Type B pancreatic cell (in vitro differentiated cells): ENCODE measurements around the gene PFKP. TPM values are rescaled to one million over a fixed set of nuclear protein-coding genes. Genes with fewer than 3 reads are reported as not detected.
A peak's percentile ranks its signal among the peaks of the same experiment; 100 is the strongest.

Experiments
- DNase-seq: peaks from one replicate; pipeline ENCODE4 v3.0.0; 2021; ENCODE audit warnings: mixed read lengths; ENCODE audit not compliant: unreplicated experiment; ENCODE audit errors: extremely low spot score
- H3K27ac Mint-ChIP-seq: 2 replicates; pipeline ENCODE4 v1.8.0; 2021; ENCODE audit warnings: mild to moderate bottlenecking, mixed read lengths
- H3K27me3 Mint-ChIP-seq: 2 replicates; pipeline ENCODE4 v1.8.0; 2021; ENCODE audit warnings: mixed read lengths
- H3K36me3 Mint-ChIP-seq: 2 replicates; pipeline ENCODE4 v1.8.0; 2021; ENCODE audit warnings: mixed read lengths
- H3K4me1 Mint-ChIP-seq: one replicate; pipeline ENCODE4 v1.8.0; 2021; ENCODE audit warnings: mixed read lengths; ENCODE audit not compliant: unreplicated experiment
- H3K4me3 Mint-ChIP-seq: 2 replicates; pipeline ENCODE4 v1.8.0; 2021; ENCODE audit warnings: mild to moderate bottlenecking, mixed read lengths
- H3K9me3 Mint-ChIP-seq: 2 replicates; pipeline ENCODE4 v1.8.0; 2021; ENCODE audit warnings: mixed read lengths
- CTCF ChIP-seq: fragments of 200-600 bp; sonication (generic); conservative IDR thresholded peaks from 2 replicates; pipeline ENCODE4 v1.5.0; 2021; ENCODE audit warnings: antibody characterized with exemption, mild to moderate bottlenecking
- total RNA-seq: library from RNA; stranded (reverse); gene quantifications from 2 replicates; pipeline ENCODE4 v1.2.1, GENCODE V29; 2021; ENCODE audit warnings: low replicate concordance

Gene PFKP
- total RNA-seq, 1 donor from 2014 or later, result 48.8 TPM

DNA sequence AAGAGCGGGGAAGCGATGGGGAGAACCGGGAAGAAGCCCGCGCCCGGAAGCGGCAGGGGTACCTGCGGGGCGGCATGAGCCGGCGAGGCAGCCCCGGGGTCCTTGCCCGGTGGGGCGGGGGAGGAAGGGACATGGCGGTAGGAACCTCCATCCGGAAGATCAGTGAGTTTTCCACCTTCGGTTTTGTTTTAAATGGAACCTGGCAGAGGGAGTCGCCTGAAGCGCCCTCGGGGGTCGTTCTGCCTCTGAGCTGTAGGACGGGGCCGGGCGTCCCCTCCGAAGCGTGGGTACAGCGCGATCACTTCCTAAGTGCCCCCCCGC lies 471 bp downstream of the PFKP start:
- DNase-seq, result no peak
- no peak overlapping the region for H3K27ac Mint-ChIP-seq
- H3K4me3 Mint-ChIP-seq, result peak overlapping the region; percentile 91
- H3K27me3 Mint-ChIP-seq, result peaks cover 27% of the 10 kb centered on the region
- H3K9me3 Mint-ChIP-seq, result no peaks in the 10 kb centered on the region
- peaks cover 5% of the 10 kb centered on the region for H3K4me1 Mint-ChIP-seq
- no peak for TF ChIP-seq CTCF
- H3K36me3 Mint-ChIP-seq, result peaks cover 5% of the 10 kb centered on the region

DNA sequence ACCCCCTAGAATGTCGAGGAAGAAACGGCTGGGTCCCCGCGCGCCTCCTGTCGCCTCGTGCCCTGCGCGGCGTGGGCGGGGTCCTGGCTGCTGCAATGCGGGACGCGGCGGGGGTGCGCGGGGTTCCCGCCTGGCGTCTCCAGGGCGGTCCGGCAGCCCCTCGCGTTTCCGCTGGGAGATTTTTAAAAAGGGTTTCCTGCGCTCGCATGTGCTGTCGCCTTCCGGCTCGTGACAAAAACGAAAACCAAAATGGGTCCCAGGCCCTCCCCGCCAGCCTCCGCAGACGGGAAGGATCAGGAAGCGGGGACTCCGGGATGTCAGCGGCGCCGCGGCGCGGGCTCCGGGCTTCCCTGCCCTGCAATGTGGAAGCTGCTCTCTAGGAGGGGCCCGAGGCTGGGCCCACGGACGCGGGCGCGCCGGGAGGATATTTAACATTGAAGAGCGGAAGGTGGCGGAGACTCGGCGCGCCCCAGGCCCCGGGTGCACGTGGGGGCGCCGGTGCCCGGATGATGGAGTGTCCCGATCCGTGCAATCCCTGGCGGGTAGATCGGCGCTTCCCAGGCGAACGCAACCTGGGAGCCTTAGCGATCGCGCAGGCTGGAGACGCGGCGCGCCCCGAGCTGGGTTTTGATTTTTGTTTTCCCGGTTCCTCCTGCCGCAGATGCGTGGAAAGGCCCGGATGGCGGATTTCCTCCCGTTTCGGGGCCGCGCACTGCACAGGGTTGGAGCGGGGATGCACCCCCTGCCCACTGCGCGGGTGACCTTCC lies 1.0 kb downstream of the PFKP start:
- no peak for DNase-seq
- Mint-ChIP-seq H3K27me3 (peaks cover 27% of the 10 kb centered on the region), H3K9me3 (no peaks in the 10 kb centered on the region), H3K27ac (peak overlapping the region; percentile 26), H3K36me3 (peaks cover 5% of the 10 kb centered on the region), H3K4me3 (peak overlapping the region; percentile 91), H3K4me1 (peaks cover 9% of the 10 kb centered on the region)
- TF ChIP-seq CTCF, result peak; percentile 36

DNA sequence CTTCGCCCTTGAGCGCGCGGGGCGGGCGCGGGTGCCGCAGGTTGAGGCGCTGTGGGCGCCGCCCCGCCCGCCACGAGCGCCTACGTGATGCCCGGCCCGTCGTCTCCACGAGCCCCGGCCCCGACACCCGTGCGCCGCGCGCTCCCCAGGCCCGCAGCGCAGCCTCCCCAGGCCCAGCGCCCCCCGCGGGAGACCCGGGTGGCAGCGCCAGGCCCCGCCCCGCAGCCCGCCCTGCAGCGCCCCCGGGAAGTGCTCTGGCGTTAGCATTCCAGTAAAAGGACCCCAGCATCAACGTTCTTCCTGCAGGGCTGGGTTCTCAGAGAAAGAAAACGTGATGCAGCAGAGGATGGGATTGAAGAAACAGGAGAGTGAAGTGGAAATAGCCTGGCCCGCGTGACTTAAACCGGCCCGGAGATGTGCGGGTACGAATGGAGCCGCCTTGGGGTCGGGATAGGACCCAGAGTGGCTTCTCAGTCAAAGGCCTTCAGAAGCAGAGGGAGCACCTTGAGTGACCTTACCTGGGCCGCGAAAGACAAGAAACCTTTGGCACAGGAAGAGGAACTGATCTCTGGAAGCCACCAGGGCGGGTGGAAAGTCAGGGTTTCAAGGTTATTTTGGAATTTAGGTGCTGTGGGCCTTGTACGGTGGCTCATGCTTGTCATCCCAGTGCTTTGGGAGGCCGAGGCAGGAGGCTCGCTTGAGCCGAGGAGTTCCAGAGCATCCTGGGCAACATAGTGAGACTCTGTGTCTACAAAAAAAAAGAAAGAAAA lies 1.8 kb downstream of the PFKP start:
- Mint-ChIP-seq H3K4me3 (peak overlapping the region; percentile 89), H3K27ac (peak overlapping the region; percentile 76), H3K9me3 (no peaks in the 10 kb centered on the region), H3K4me1 (peaks cover 9% of the 10 kb centered on the region), H3K27me3 (peaks cover 27% of the 10 kb centered on the region), H3K36me3 (peaks cover 5% of the 10 kb centered on the region)
- TF ChIP-seq CTCF, result no peak
- DNase-seq, result no peak

DNA sequence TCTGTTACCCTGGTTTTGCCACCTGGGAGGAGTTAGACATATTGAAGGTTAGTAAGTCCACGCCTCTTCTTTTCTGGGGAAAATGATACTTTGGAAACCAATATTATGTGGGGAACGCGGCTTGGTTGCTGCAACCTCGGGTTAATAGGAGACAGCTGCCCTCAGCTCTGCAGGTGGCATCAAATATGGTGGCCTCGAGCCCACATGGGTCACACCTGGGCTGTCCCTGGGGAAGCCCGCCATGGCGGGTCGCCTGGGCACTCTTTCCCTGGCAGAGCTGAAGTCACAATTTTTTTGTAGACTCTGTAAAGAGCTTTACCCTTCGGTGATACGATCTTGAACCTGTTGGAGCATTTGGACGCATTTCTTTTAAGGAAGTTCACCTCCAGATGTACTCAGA lies 2.5 kb downstream of the PFKP start:
- H3K4me3 Mint-ChIP-seq, result peak overlapping the region; percentile 89
- peaks cover 15% of the 10 kb centered on the region for H3K4me1 Mint-ChIP-seq
- DNase-seq, result no peak
- H3K27me3 Mint-ChIP-seq, result peaks cover 26% of the 10 kb centered on the region
- peaks cover 5% of the 10 kb centered on the region for H3K36me3 Mint-ChIP-seq
- H3K9me3 Mint-ChIP-seq, result no peaks in the 10 kb centered on the region
- TF ChIP-seq CTCF, result no peak
- H3K27ac Mint-ChIP-seq, result no peak overlapping the region

DNA sequence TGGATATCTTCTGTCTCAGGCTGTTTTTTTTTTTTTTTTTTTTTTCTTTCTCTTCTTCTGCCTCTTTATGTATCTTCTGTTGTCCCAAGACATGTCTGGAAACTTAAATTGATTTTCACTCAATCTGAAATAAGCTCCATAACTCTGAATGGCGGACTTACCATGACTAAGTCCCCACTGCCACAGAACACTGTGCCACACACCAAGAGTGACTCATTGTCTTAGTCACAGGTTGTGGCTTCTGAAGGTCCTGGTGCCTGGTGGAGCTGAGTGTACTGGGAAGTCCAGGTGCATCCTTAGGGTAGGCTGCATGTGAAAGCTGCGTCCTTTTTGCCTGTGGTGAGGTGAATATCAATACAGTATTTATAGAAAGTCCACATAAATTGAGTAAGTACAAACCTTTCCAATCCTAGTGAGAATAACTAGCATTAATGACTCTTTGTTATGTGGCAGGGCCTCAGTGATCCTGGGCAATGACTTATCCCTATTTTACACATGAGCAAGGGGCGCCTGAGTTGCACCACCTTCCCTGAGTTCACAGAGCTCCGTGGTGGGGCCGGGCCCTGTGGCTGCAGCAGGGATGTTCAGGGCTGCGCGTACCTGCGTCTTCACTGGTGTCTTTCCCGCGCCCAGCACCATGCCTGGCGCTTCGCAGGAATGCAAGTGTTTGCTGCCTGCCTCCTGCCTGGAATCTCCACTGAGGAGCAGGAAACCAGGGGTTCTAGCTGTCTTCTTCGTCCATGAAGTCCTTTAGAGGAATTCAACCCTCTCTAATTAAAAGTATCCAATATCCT lies 4.3 kb downstream of the PFKP start:
- no peaks in the 10 kb centered on the region for H3K9me3 Mint-ChIP-seq
- peaks cover 5% of the 10 kb centered on the region for H3K36me3 Mint-ChIP-seq
- H3K4me3 Mint-ChIP-seq, result peak overlapping the region; percentile 63
- no peak for TF ChIP-seq CTCF
- peaks cover 22% of the 10 kb centered on the region for H3K4me1 Mint-ChIP-seq
- peak overlapping the region; percentile 36 for H3K27ac Mint-ChIP-seq
- no peak for DNase-seq
- peaks cover 9% of the 10 kb centered on the region for H3K27me3 Mint-ChIP-seq
